MM.1S (cell line): ENCODE data around the gene THADA.

Experiments used
- EZH2 ChIP-seq: fragments of 300-600 bp; sonication (generic); optimal IDR thresholded peaks from 2 replicates; pipeline ENCODE3; 2017; ENCODE audit warnings: low read depth, mild to moderate bottlenecking, antibody characterized with exemption, low read length, mixed read lengths
- EZH2phosphoT487 ChIP-seq: fragments of 300-600 bp; sonication (generic); IDR thresholded peaks from 2 replicates; pipeline ENCODE4 v1.6.1; 2018; ENCODE audit warnings: antibody characterized with exemption, low read length
- TF ChIP-seq, protein P1 (sequence below): fragments of 300-600 bp; sonication (generic); IDR thresholded peaks from 2 replicates; pipeline ENCODE4 v1.5.1; 2016; ENCODE audit warnings: antibody characterized with exemption, low read length, mixed read lengths

DNA sequence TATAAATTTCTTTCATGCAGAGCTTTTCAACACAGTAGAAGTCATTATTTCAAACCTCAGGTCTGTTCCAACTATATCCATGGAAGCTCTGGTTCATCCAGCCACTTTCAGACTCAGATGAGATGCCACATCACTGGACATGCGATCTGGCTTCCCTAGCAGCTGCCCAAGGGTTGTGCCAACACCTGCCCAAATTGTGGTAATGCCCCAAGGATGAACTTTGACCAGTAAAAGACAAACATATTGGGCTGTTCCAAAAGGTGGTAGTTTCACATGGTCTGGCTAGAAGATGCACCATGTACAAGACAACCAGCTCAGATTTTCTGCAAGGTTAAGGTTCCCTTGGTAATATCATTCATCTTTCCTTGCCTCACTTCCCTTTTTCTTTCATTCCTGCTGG, 101.9 kb downstream of the THADA start:
- TF ChIP-seq, protein P1, sequence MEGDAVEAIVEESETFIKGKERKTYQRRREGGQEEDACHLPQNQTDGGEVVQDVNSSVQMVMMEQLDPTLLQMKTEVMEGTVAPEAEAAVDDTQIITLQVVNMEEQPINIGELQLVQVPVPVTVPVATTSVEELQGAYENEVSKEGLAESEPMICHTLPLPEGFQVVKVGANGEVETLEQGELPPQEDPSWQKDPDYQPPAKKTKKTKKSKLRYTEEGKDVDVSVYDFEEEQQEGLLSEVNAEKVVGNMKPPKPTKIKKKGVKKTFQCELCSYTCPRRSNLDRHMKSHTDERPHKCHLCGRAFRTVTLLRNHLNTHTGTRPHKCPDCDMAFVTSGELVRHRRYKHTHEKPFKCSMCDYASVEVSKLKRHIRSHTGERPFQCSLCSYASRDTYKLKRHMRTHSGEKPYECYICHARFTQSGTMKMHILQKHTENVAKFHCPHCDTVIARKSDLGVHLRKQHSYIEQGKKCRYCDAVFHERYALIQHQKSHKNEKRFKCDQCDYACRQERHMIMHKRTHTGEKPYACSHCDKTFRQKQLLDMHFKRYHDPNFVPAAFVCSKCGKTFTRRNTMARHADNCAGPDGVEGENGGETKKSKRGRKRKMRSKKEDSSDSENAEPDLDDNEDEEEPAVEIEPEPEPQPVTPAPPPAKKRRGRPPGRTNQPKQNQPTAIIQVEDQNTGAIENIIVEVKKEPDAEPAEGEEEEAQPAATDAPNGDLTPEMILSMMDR = no peak
- TF ChIP-seq EZH2 (no peak), EZH2phosphoT487 (no peak)
